Measurements from ENCODE around the gene GALNT18. TPM values are rescaled to one million over a fixed set of nuclear protein-coding genes. Genes with fewer than 3 reads are reported as not detected.

Gene GALNT18
- total RNA-seq, 1 donor from 2014 or later = 137 TPM

- no peak for DNase-seq (ENCODE audit: low spot score)
These were observed 376.4 kb downstream of the GALNT18 start for GRCh38 chr11:11245453-11245852.

- no peak for DNase-seq (ENCODE audit: low spot score)
These were observed 377.2 kb downstream of the GALNT18 start for GRCh38 chr11:11244470-11245080.

- DNase-seq (ENCODE audit: low spot score) = peak; percentile 59
These were observed 378.0 kb downstream of the GALNT18 start for GRCh38 chr11:11243590-11244469.

- DNase-seq (ENCODE audit: low spot score) = peak; percentile 33
These were observed 378.6 kb downstream of the GALNT18 start for GRCh38 chr11:11243209-11243589.

GRCh38 chr11:11241284-11241683 lies 380.5 kb downstream of the GALNT18 start:
- DNase-seq (ENCODE audit: low spot score) = no peak

GRCh38 chr11:11239959-11240358 lies 381.8 kb downstream of the GALNT18 start:
- no peak for DNase-seq (ENCODE audit: low spot score)

- no peak for DNase-seq (ENCODE audit: low spot score)
These were observed 384.6 kb downstream of the GALNT18 start for GRCh38 chr11:11237070-11237832.

GRCh38 chr11:11236498-11237059 lies 385.2 kb downstream of the GALNT18 start:
- DNase-seq (ENCODE audit: low spot score) = peak; percentile 26

GRCh38 chr11:11231763-11232162 lies 390.0 kb downstream of the GALNT18 start:
- DNase-seq (ENCODE audit: low spot score) = peak; percentile 66

GRCh38 chr11:11230802-11231562 lies 390.8 kb downstream of the GALNT18 start:
- DNase-seq (ENCODE audit: low spot score) = no peak

- DNase-seq (ENCODE audit: low spot score) = no peak
These were observed 391.7 kb downstream of the GALNT18 start for GRCh38 chr11:11230087-11230486.

- no peak for DNase-seq (ENCODE audit: low spot score)
These were observed 392.2 kb downstream of the GALNT18 start for GRCh38 chr11:11229647-11230046.

- no peak for DNase-seq (ENCODE audit: low spot score)
These were observed 394.3 kb downstream of the GALNT18 start for GRCh38 chr11:11227296-11228085.

Other genes with a start within 250 kb of the GALNT18 start
- gene USP47, start 220.0 kb upstream of the GALNT18 start, total RNA-seq (ENCODE audit: insufficient read depth, low replicate concordance) = 142 TPM

All from umbilical cord (tissue), 2 donors.